CD4-positive, alpha-beta T cell treated with Interleukin-15 for 1 hour (primary cell): ENCODE results near the gene ARHGEF28.

ENCODE experiments used
- DNase-seq: peaks from one replicate; pipeline ENCODE4 v3.0.0-alpha.2; 2020

Gene ARHGEF28

DNA sequence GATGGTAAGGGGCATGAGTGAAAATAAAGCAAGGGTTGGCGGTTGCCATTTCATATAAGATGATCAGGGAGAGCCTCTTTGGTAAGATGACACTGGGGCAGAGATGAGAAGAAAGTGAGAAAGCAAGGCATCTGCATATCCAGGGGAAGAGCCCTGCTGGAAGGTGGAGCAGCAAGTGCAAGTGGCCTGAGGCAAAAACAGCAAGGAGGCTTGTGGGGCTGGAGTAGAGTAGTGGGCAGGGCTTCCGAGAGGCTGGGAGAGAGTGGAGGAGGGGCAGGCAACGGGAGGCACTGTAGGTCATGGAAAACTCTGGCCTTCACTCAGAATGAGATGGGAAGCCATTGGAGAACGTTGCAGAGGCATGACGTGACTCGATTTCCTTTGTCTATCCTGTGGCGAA is 199.2 kb downstream of the ARHGEF28 start:
- DNase-seq: no peak

DNA sequence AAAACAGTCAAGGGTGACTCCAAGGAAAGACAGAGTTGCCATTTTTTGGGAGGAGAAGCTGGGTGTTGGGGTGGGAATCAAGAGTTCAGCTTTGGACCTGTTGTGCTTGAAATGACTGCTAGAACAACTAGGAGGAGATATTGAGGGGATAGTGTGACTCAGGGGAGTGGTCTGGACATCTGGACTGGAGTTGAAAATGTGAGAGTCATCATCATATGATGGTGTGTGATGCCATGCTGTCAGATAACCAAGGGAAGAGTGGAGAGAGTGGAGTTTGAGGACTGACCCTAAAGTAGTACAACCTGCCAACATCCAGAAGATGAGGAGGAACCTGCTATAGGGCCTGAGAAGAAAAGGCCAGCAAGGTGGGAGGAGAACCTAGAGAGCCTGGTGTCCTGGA is 199.7 kb downstream of the ARHGEF28 start:
- no peak for DNase-seq

GRCh38 chr5:73826301-73827105 is 200.5 kb downstream of the ARHGEF28 start:
- DNase-seq: no peak

- no peak for DNase-seq
Measured at GRCh38 chr5:73827106-73827450, 201.1 kb downstream of the ARHGEF28 start.

- no peak for DNase-seq
Measured at GRCh38 chr5:73828465-73828864, 202.5 kb downstream of the ARHGEF28 start.

- DNase-seq: no peak
Measured at GRCh38 chr5:73830646-73831045, 204.7 kb downstream of the ARHGEF28 start.

DNA sequence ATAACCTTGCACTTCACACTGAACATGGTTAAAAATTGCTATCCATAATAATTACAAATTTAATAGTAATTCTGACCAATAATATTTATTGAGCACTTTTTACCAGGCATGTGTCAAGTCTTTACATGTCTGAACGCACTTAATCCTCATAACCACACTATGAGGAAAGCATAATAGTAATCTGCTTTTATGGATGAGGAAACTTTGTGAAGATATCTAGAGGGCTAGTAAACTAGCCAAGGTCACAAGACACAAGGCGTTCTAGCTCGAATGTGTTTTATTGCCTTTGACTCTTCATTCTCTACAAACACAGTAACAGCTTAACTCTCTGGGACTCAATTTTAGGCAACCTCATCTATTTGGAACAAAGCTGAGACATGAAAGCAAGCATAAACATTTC is 205.1 kb downstream of the ARHGEF28 start:
- no peak for DNase-seq

DNA sequence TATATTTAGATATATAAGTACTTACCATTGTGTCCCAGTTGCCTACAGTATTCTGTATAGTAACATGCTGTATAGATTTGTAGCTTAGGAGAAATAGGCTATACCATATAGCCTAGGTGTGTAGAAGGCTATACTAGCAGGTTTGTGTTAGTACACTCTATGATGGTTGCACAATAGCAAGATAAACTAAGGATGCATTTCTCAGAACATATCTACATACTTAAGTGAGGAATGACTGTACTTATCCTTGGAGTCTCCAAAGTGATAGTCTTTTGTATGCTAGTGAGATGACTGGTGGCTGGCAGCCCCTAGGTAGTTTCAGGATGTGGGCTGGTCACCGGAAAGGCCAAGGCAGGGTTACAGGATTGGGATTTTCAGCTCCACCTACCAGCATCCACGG is 208.7 kb downstream of the ARHGEF28 start:
- DNase-seq: no peak

DNA sequence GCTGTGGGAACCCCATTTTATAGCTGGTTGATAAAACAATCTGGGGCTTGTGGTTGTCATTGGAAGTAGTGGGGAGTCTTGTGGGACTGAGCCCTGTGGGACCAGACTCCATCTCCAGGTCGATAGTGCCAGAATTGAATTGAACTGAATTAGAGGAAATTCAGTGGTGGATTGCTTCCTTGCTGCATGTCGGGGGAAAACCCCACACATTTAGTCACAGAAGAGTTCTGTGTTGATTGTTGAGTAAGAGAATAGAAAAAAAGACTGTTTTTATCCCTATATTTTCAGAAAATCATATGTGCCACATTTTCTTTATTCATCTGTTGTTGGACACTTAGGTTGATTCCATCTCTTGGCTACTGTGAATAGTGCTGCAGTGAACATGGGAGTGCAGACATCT is 209.7 kb downstream of the ARHGEF28 start:
- no peak for DNase-seq

DNA sequence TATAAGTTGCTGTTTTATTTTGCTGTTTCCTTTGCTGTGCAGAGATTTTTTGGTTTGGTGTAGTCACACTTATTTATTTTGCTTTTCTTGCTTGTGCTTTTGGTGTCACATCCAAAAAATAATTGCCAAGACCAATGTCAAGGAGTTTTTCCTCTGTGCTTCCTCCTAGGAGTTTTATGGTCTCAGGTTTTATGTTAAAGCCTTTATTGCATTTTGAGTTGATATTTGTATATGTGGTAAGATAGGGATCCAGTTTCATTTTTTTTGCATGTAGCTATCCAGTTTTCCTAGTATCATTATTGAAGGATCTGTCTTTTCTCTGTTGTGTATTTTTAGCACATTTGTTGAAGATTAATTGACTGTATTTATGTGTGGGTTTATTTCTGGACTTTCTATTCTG is 210.6 kb downstream of the ARHGEF28 start:
- DNase-seq: no peak

- no peak for DNase-seq
Measured at GRCh38 chr5:73838901-73839300, 212.9 kb downstream of the ARHGEF28 start.

DNA sequence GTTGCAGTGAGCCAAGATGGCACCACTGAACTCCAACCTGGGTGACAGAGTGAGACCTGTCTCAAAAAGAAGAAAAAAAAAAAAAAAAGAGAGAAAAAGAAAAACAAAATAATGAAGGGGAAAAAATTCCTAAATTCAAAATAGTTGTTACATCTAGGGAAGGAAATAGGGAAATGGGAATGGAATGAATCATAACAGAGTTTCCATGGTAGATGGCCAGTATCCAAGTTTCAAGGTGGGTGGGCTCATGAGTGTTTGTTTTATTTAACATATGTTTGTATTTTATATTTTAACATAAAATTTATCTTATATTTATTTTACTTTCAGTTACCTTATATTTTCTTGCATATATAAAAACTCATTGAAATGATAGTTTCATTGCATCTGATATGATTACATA is 215.6 kb downstream of the ARHGEF28 start:
- DNase-seq: no peak

- no peak for DNase-seq
Measured at GRCh38 chr5:73844165-73844564, 218.2 kb downstream of the ARHGEF28 start.

DNA sequence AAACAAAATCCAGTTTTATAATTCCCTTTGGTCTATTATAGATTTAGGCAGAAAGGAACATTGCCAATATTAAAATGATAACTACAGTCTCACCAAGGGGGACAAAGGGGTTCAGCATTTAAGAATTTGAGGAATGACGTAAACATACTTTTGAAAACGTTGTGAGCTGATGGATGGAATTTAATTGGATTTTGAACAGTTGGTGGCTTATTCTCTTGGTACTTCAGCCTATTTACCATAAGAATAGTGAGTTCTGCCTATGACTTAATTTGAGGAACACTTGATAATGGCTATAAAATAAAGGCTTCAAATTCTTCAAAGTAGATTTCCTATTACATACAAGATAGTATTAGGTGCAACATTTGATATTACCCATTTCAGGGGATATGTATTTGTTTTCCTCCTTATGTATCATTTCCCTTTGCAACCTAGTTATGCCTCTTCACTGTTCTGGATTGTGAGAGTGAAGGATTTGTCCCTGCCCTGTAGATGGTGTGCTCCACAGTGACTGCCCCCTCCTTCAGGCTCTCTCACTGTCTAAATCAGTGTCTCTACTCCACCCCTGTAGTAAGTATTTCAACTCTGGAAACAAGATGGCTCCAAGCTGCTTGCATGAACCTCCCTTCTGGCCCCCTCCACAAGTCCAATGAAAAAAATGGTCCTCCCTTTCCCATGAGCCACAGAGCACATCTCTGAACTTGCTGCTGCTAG is 225.6 kb downstream of the ARHGEF28 start:
- DNase-seq: no peak

DNA sequence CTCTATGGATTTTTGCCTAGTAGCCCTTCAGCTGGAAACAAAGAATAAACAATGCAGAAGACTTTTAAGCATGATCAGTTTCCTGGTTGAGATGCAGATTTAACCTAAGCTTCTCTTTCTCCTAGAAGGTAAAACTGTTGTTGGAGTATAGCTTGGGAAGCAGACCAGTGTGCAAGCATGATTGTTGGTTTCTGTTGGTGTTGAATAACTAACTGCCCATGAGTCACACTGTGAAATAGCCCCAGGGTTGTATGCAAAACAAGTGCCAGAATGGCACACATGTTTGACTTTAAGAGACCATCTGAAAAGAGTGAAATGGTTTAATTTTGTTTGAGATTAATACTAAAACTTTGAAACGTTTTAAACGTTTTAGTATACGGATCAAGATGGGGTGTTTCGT is 227.1 kb downstream of the ARHGEF28 start:
- no peak for DNase-seq

- DNase-seq: no peak
Measured at GRCh38 chr5:73856997-73857396, 231.0 kb downstream of the ARHGEF28 start.

GRCh38 chr5:73857446-73857845 is 231.4 kb downstream of the ARHGEF28 start:
- no peak for DNase-seq

GRCh38 chr5:73858054-73858453 is 232.1 kb downstream of the ARHGEF28 start:
- no peak for DNase-seq

- DNase-seq: no peak
Measured at GRCh38 chr5:73858776-73859175, 232.8 kb downstream of the ARHGEF28 start.

DNA sequence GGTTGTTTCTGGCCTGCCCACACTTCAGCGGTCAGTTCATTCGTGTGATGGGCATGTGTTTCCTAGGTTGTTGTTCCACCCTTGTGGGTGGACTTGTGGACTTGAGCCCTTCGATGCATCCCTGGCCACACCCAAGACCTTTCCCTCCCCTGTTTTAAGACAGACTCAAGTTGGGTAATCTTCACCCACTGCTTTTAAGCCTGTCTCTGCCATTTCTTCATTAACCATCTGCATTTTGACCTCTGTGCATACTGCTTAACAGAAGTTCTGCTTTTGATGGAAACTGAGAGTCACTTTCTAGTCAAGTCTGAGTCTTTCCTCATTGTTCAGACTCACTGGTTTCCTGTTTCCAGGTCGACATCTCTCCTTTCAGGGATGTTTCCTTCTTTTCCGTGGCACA is 233.7 kb downstream of the ARHGEF28 start:
- no peak for DNase-seq

DNA sequence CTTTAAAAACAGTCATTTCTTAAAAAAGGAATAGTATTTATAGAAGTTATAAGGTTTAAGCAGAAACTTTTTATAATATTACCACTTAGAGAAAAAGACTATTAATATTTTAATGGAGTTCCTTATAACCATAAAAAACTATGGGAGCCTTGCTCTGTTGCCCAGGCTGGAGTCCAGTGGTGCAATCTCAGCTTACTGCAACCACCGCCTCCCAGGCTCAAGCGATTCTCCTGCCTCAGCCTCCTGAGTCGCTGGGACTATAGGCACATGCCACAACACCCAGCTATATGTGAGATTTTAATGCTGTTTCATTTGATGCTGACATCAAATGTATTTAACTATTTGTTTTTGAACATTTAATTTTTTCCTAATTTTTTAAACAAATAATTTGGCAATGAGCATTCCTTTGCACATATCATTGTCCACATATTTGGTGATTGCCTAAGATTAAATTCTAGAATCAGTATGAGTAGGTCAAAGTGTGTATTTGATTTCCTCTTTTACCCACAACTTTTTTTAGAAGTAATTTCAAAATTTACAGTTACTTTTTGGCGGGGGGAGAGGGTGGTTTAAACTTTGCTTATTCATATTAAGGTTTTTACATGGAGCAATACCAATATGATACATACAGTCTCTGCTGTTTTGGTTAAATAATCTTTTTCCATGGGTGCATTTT is 235.5 kb downstream of the ARHGEF28 start:
- DNase-seq: no peak

DNA sequence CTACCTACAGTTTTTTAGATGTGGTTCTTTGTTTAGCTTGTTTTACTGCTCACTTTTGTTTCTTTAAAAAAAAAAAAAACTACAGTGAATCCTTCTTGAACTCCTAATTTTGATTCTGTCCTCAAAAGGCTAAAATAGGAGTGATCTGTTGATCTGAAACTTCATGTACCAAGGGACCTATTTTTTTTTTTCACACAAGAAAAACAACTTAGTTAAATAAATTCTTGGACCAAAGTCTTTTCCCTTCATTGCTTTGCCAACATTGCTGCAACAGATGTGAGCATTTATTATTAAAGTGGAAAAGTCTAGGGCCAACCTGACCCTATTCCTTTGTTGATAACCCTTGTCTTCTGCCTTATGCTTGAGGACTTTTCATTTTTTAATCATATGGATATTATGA is 236.8 kb downstream of the ARHGEF28 start:
- no peak for DNase-seq

GRCh38 chr5:73863876-73864275 is 237.9 kb downstream of the ARHGEF28 start:
- DNase-seq: no peak

- no peak for DNase-seq
Measured at GRCh38 chr5:73865315-73865714, 239.3 kb downstream of the ARHGEF28 start.
